ENCODE measurements around the gene OSBPL7.

OSBPL7 gene

GRCh38 chr17:47821424-47822391 lies at the start of gene OSBPL7:
Gene OSBPL7 (minus strand): TSS chr17:47821794. CDS start chr17:47820278, 1,516 bp downstream.
- no peak for FAIRE-seq

- FAIRE-seq = no peak
Measured at GRCh38 chr17:47871048-47871447, 49.5 kb upstream of the OSBPL7 start.

- no peak for FAIRE-seq
Measured at GRCh38 chr17:47870056-47870455, 48.5 kb upstream of the OSBPL7 start.

- FAIRE-seq = no peak
Measured at GRCh38 chr17:47869114-47869513, 47.5 kb upstream of the OSBPL7 start.

- no peak for FAIRE-seq
Measured at GRCh38 chr17:47867813-47868533, 46.4 kb upstream of the OSBPL7 start.

- no peak for FAIRE-seq
Measured at GRCh38 chr17:47866941-47867340, 45.3 kb upstream of the OSBPL7 start.

GRCh38 chr17:47864791-47865216 lies 43.2 kb upstream of the OSBPL7 start:
- FAIRE-seq = no peak

- FAIRE-seq = no peak
Measured at GRCh38 chr17:47862621-47863440, 41.2 kb upstream of the OSBPL7 start.

- no peak for FAIRE-seq
Measured at GRCh38 chr17:47860386-47860785, 38.8 kb upstream of the OSBPL7 start.

GRCh38 chr17:47857551-47858455 lies 36.2 kb upstream of the OSBPL7 start:
- FAIRE-seq = no peak

GRCh38 chr17:47856830-47857229 lies 35.2 kb upstream of the OSBPL7 start:
- FAIRE-seq = no peak

GRCh38 chr17:47855737-47856136 lies 34.1 kb upstream of the OSBPL7 start:
- FAIRE-seq = no peak

GRCh38 chr17:47853616-47854015 lies 32.0 kb upstream of the OSBPL7 start:
- FAIRE-seq = no peak

- FAIRE-seq = no peak
Measured at GRCh38 chr17:47852113-47852949, 30.7 kb upstream of the OSBPL7 start.

- no peak for FAIRE-seq
Measured at GRCh38 chr17:47851764-47852112, 30.1 kb upstream of the OSBPL7 start.

GRCh38 chr17:47850692-47851573 lies 29.3 kb upstream of the OSBPL7 start, which contains the start of gene SP6:
Gene SP6 (minus strand): TSS chr17:47851163. CDS start chr17:47848429, 2,734 bp downstream.
- no peak for FAIRE-seq

GRCh38 chr17:47850373-47850691 lies 28.7 kb upstream of the OSBPL7 start:
- FAIRE-seq = no peak

GRCh38 chr17:47848198-47848513 lies 26.6 kb upstream of the OSBPL7 start:
- no peak for FAIRE-seq

- no peak for FAIRE-seq
Measured at GRCh38 chr17:47847341-47848197, 26.0 kb upstream of the OSBPL7 start.

All from colon (tissue), 2 donors.